GM12878 (cell line): ENCODE measurements around the gene SEMA3G. TPM values are rescaled to one million over a fixed set of nuclear protein-coding genes. Genes with fewer than 3 reads are reported as not detected.

Experiments
- ASH2L ChIP-seq: fragments of 300-600, 200-600 bp; sonication (generic); IDR thresholded peaks from 2 replicates; pipeline ENCODE4 v1.6.1; 2017; ENCODE audit warnings: low read depth, mild to moderate bottlenecking, borderline replicate concordance
- BMI1 ChIP-seq: fragments of 450-650 bp; IDR thresholded peaks from 2 replicates; pipeline ENCODE4 v1.6.1; 2016; ENCODE audit warnings: mild to moderate bottlenecking, moderate library complexity, borderline replicate concordance
- CREM ChIP-seq: IDR thresholded peaks from 2 replicates; pipeline ENCODE4 v1.6.1; 2014; ENCODE audit warnings: antibody characterized with exemption, low read depth
- KLF5 ChIP-seq: fragments of 450-650 bp; IDR thresholded peaks from 2 replicates; pipeline ENCODE4 v1.6.1; 2014; ENCODE audit warnings: mild to moderate bottlenecking; ENCODE audit not compliant: partially characterized antibody
- MLLT1 ChIP-seq: fragments of 450-650 bp; IDR thresholded peaks from 2 replicates; pipeline ENCODE4 v1.6.1; 2016; ENCODE audit warnings: mild to moderate bottlenecking
- POLR2AphosphoS5 ChIP-seq: IDR thresholded peaks from 2 replicates; pipeline ENCODE4 v1.6.1; 2011; ENCODE audit warnings: mild to moderate bottlenecking, low read length, inconsistent platforms
- RAD21 ChIP-seq: IDR thresholded peaks from 2 replicates; pipeline ENCODE4 v1.6.1; 2011; ENCODE audit warnings: mild to moderate bottlenecking, low read depth, low read length, moderate library complexity; ENCODE audit not compliant: insufficient read depth
- RBBP5 ChIP-seq: fragments of 200-600 bp; sonication (generic); conservative IDR thresholded peaks from 2 replicates; pipeline ENCODE4 v1.6.1; 2016
- RCOR1 ChIP-seq: conservative IDR thresholded peaks from 2 replicates; pipeline ENCODE4 v1.6.1; 2012; ENCODE audit warnings: low read depth, low read length, improper control_type of control experiment
- SMARCA5 ChIP-seq: fragments of 450-650 bp; IDR thresholded peaks from 2 replicates; pipeline ENCODE4 v1.6.1; 2017; ENCODE audit warnings: mild to moderate bottlenecking
- SMC3 ChIP-seq: IDR thresholded peaks from 2 replicates; pipeline ENCODE4 v1.6.1; 2011; ENCODE audit warnings: low read length, improper control_type of control experiment, borderline replicate concordance
- SP1 ChIP-seq: IDR thresholded peaks from one replicate; pipeline ENCODE4 v1.6.1; 2011; ENCODE audit warnings: low read depth, low read length
- SREBF1 ChIP-seq: IDR thresholded peaks from 2 replicates; pipeline ENCODE4 v1.6.1; 2012; ENCODE audit warnings: mild to moderate bottlenecking, low read length
- SRF ChIP-seq, 2 experiments: IDR thresholded peaks; 2 replicates each; pipeline ENCODE4 v1.6.1; 2011; ENCODE audit warnings: low read depth in 2 of 2, low read length in 2 of 2, mild to moderate bottlenecking in 1 of 2, moderate library complexity in 1 of 2
- SUPT20H ChIP-seq: IDR thresholded peaks from 2 replicates; pipeline ENCODE4 v1.6.1; 2011; ENCODE audit warnings: low read depth, mild to moderate bottlenecking, low read length, moderate library complexity, borderline replicate concordance; ENCODE audit not compliant: control insufficient read depth
- TARDBP ChIP-seq: IDR thresholded peaks from 2 replicates; pipeline ENCODE4 v1.6.1; 2016; ENCODE audit warnings: borderline replicate concordance
- ZBTB40 ChIP-seq: fragments of 450-650 bp; IDR thresholded peaks from 2 replicates; pipeline ENCODE4 v1.6.1; 2016; ENCODE audit warnings: mild to moderate bottlenecking, moderate library complexity, borderline replicate concordance
- ZNF217 ChIP-seq: fragments of 450-650 bp; IDR thresholded peaks from 2 replicates; pipeline ENCODE4 v1.6.1; 2017; ENCODE audit warnings: antibody characterized with exemption, mild to moderate bottlenecking
- ZZZ3 ChIP-seq: IDR thresholded peaks from 2 replicates; pipeline ENCODE4 v1.6.1; 2011; ENCODE audit warnings: low read depth; ENCODE audit not compliant: control insufficient read depth, insufficient read length
- polyA plus RNA-seq, 11 experiments: library from polyadenylated mRNA; depleted of rRNA in 4 of 11; unstranded in 6 of 11; stranded (reverse) in 5 of 11; fragments of >200 nt; fragmentation: Nextera tagmentation in 4 of 11; fragmentation: Illumina TruSeq in 1 of 11; extraction: Ambion mirVana in 4 of 11; extraction: Trizol in 1 of 11; gene quantifications; 1 replicate in 1 of 11; 2 replicates in 10 of 11; pipeline versions ENCODE4 v1.2.1 to v1.2.3, GENCODE V29; 2011 to 2016; ENCODE audit warnings: inconsistent platforms in 2 of 11, missing spikeins in 2 of 11, low read depth in 1 of 11
- total RNA-seq, 4 experiments: library from RNA; depleted of rRNA in 3 of 4; stranded (reverse); fragments of >200 nt in 3 of 4; fragmentation: Illumina TruSeq in 1 of 4; extraction: Trizol in 1 of 4; gene quantifications; 2 replicates each; pipeline versions ENCODE4 v1.2.1 to v1.2.3, GENCODE V29; 2013 to 2021
- TF ChIP-seq, protein P1 (sequence below): fragments of 450-650 bp; formaldehyde crosslinking; IDR thresholded peaks from 2 replicates; pipeline ENCODE4 v1.4.0; 2020; ENCODE audit warnings: mild to moderate bottlenecking, moderate library complexity
- TF ChIP-seq, protein P2 (sequence below): IDR thresholded peaks from 2 replicates; pipeline ENCODE4 v1.6.1; 2012; ENCODE audit warnings: low read depth, low read length, improper control_type of control experiment

Gene SEMA3G
- total and polyA plus RNA-seq, 10 of the 15 experiments (the other 5 are each of a cell fraction or from before 2014, with no cell fraction given), result 0.03 to 0.04 TPM; not detected in 8

- TF ChIP-seq ZBTB40 (no peak), RCOR1 (no peak), POLR2AphosphoS5 (no peak), SRF (IDR thresholded peaks at IDR 0.05; ENCODE audit: low read depth in 2 of 2, low read length in 2 of 2) (no peak), CREM (no peak), ASH2L (no peak), KLF5 (no peak), RAD21 (peak; percentile 95), SP1 (no peak), SMARCA5 (peak; percentile 85), SUPT20H (no peak), TARDBP (peak; percentile 52; the same call in 1 of the 2 replicates), SREBF1 (no peak), ZZZ3 (no peak), RBBP5 (no peak), MLLT1 (no peak), ZNF217 (no peak), BMI1 (no peak), SMC3 (peak; percentile 89)
- TF ChIP-seq, protein P1, sequence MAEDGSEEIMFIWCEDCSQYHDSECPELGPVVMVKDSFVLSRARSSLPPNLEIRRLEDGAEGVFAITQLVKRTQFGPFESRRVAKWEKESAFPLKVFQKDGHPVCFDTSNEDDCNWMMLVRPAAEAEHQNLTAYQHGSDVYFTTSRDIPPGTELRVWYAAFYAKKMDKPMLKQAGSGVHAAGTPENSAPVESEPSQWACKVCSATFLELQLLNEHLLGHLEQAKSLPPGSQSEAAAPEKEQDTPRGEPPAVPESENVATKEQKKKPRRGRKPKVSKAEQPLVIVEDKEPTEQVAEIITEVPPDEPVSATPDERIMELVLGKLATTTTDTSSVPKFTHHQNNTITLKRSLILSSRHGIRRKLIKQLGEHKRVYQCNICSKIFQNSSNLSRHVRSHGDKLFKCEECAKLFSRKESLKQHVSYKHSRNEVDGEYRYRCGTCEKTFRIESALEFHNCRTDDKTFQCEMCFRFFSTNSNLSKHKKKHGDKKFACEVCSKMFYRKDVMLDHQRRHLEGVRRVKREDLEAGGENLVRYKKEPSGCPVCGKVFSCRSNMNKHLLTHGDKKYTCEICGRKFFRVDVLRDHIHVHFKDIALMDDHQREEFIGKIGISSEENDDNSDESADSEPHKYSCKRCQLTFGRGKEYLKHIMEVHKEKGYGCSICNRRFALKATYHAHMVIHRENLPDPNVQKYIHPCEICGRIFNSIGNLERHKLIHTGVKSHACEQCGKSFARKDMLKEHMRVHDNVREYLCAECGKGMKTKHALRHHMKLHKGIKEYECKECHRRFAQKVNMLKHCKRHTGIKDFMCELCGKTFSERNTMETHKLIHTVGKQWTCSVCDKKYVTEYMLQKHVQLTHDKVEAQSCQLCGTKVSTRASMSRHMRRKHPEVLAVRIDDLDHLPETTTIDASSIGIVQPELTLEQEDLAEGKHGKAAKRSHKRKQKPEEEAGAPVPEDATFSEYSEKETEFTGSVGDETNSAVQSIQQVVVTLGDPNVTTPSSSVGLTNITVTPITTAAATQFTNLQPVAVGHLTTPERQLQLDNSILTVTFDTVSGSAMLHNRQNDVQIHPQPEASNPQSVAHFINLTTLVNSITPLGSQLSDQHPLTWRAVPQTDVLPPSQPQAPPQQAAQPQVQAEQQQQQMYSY (CRISPR knock-in tag), result no peak
- TF ChIP-seq, protein P2, sequence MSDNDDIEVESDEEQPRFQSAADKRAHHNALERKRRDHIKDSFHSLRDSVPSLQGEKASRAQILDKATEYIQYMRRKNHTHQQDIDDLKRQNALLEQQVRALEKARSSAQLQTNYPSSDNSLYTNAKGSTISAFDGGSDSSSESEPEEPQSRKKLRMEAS, result no peak
Observed at GRCh38 chr3:52446631-52447511, 2.0 kb upstream of the SEMA3G start (continued).
